K562 (cell line): ENCODE results near the gene ZNF556. TPM values are rescaled to one million over a fixed set of nuclear protein-coding genes. Genes with fewer than 3 reads are reported as not detected.

Source experiments
- ATF1 ChIP-seq, 2 experiments: fragments of 450-650 bp in 1 of 2; IDR thresholded peaks; 2 replicates each; pipeline ENCODE4 v1.6.1; 2016; ENCODE audit warnings: missing compliant biosample characterization in 1 of 2, missing genetic modification characterization in 1 of 2
- BMI1 ChIP-seq: fragments of 150-350 bp; IDR thresholded peaks from 2 replicates; pipeline ENCODE4 v1.6.1; 2014; ENCODE audit warnings: low read length
- CBFA2T2 ChIP-seq: fragments of 450-650 bp; conservative IDR thresholded peaks from 2 replicates; pipeline ENCODE4 v1.6.1; 2017; ENCODE audit warnings: mild to moderate bottlenecking
- CHD4 ChIP-seq: fragments of 200-600 bp; sonication (generic); IDR thresholded peaks from 3 replicates; pipeline ENCODE4 v1.6.1; 2012; ENCODE audit warnings: low read depth, mild to moderate bottlenecking, mixed read lengths, low read length, inconsistent platforms; ENCODE audit not compliant: insufficient read depth, insufficient replicate concordance, poor library complexity, severe bottlenecking
- DMBX1 ChIP-seq: fragments of 250-450 bp; sonication (Bioruptor Pico); IDR thresholded peaks from 2 replicates; pipeline ENCODE4 v1.8.0; 2022; ENCODE audit warnings: inconsistent platforms, mild to moderate bottlenecking, moderate library complexity, borderline replicate concordance
- FOXK2 ChIP-seq, 2 experiments: fragments of 450-650 bp; IDR thresholded peaks in 1 of 2; conservative IDR thresholded peaks in 1 of 2; 2 replicates each; pipeline ENCODE4 v1.6.1; 2016; ENCODE audit warnings: low read depth in 2 of 2, mild to moderate bottlenecking in 1 of 2
- HCFC1 ChIP-seq: IDR thresholded peaks from 2 replicates; pipeline ENCODE4 v1.6.1; 2012; ENCODE audit warnings: low read depth, low read length, improper control_type of control experiment
- HNRNPUL1 ChIP-seq: fragments of 200-400 bp; formaldehyde crosslinking; IDR thresholded peaks from 2 replicates; pipeline ENCODE4 v1.6.1; 2017; ENCODE audit warnings: low read length
- ILK ChIP-seq: fragments of 450-650 bp; IDR thresholded peaks from 2 replicates; pipeline ENCODE4 v1.6.1; 2016; ENCODE audit warnings: missing genetic modification characterization, low read depth, mild to moderate bottlenecking, missing compliant biosample characterization, moderate library complexity, borderline replicate concordance
- LEF1 ChIP-seq: fragments of 450-650 bp; IDR thresholded peaks from 2 replicates; pipeline ENCODE4 v1.6.1; 2016; ENCODE audit warnings: mild to moderate bottlenecking
- POLR2AphosphoS2 ChIP-seq: IDR thresholded peaks from 2 replicates; pipeline ENCODE4 v1.6.1; 2012; ENCODE audit warnings: low read length, improper control_type of control experiment
- PTBP1 ChIP-seq: fragments of 200-400 bp; formaldehyde crosslinking; IDR thresholded peaks from 2 replicates; pipeline ENCODE4 v1.6.1; 2017; ENCODE audit warnings: low read depth, low read length
- RBM15 ChIP-seq: fragments of 200-400 bp; formaldehyde crosslinking; IDR thresholded peaks from 2 replicates; pipeline ENCODE4 v1.6.1; 2018; ENCODE audit warnings: mild to moderate bottlenecking, low read length, moderate library complexity; ENCODE audit not compliant: insufficient read depth
- SRSF7 ChIP-seq: fragments of 200-400 bp; formaldehyde crosslinking; optimal IDR thresholded peaks from 2 replicates; pipeline ENCODE3; 2017; ENCODE audit warnings: mild to moderate bottlenecking, low read depth, low read length
- TCFL5 ChIP-seq: fragments of 250-450 bp; sonication (Bioruptor Pico); conservative IDR thresholded peaks from 2 replicates; pipeline ENCODE4 v1.6.1; 2021; ENCODE audit warnings: mild to moderate bottlenecking, moderate library complexity, matching md5 sums
- TRIM28 ChIP-seq: fragments of 450-650 bp; IDR thresholded peaks from 2 replicates; pipeline ENCODE4 v1.6.1; 2017
- TSC22D4 ChIP-seq: fragments of 450-650 bp; IDR thresholded peaks from 2 replicates; pipeline ENCODE4 v1.6.1; 2016; ENCODE audit warnings: missing genetic modification characterization, missing biosample characterization, control low read depth
- ZNF76 ChIP-seq: fragments of 250-450 bp; sonication (Bioruptor Pico); IDR thresholded peaks from 2 replicates; pipeline ENCODE4 v1.4.0; 2020; ENCODE audit warnings: mild to moderate bottlenecking, moderate library complexity, borderline replicate concordance
- polyA plus RNA-seq, 8 experiments: library from polyadenylated mRNA; depleted of rRNA in 4 of 8; stranded (reverse) in 5 of 8; unstranded in 3 of 8; fragments of >200 nt; fragmentation: Nextera tagmentation in 2 of 8; fragmentation: Illumina TruSeq in 1 of 8; extraction: Ambion mirVana in 2 of 8; extraction: Trizol in 1 of 8; gene quantifications; 2 replicates each; pipeline versions ENCODE4 v1.2.1 to v1.2.3, GENCODE V29; 2011 to 2014; ENCODE audit warnings: inconsistent platforms in 1 of 8, missing spikeins in 1 of 8
- total RNA-seq, 7 experiments: library from RNA; depleted of rRNA in 6 of 7; stranded (reverse); fragments of >200 nt in 6 of 7; fragmentation: Illumina TruSeq in 2 of 7; extraction: Trizol in 2 of 7; gene quantifications; 2 replicates each; pipeline versions ENCODE4 v1.2.1 to v1.2.3, GENCODE V29; 2011 to 2021; ENCODE audit warnings: low replicate concordance in 1 of 7
- TF ChIP-seq, protein P1 (sequence below): sonication (generic); formaldehyde crosslinking; IDR thresholded peaks from 2 replicates; pipeline ENCODE4 v1.8.0; 2022; ENCODE audit warnings: mild to moderate bottlenecking, low read depth, missing genetic modification reagents
- TF ChIP-seq, protein P2 (sequence below): fragments of 450-650 bp; formaldehyde crosslinking; IDR thresholded peaks from 2 replicates; pipeline ENCODE4 v1.4.0; 2022; ENCODE audit warnings: mild to moderate bottlenecking, moderate library complexity
- TF ChIP-seq, protein P3 (sequence below): fragments of 250-450 bp; sonication (Bioruptor Pico); IDR thresholded peaks from 2 replicates; pipeline ENCODE4 v1.8.0; 2022; ENCODE audit warnings: inconsistent platforms, mild to moderate bottlenecking, moderate library complexity, borderline replicate concordance
- TF ChIP-seq, protein P4 (sequence below): fragments of 250-450 bp; sonication (Bioruptor Pico); IDR thresholded peaks from 2 replicates; pipeline ENCODE4 v1.8.0; 2021; ENCODE audit warnings: mild to moderate bottlenecking, moderate library complexity

The ZNF556 gene
- total and polyA plus RNA-seq, 9 of the 15 experiments (the other 6 are each of a cell fraction or from before 2014, with no cell fraction given): 0.01 to 0.36 (median 0.10) TPM; not detected in 1

DNA sequence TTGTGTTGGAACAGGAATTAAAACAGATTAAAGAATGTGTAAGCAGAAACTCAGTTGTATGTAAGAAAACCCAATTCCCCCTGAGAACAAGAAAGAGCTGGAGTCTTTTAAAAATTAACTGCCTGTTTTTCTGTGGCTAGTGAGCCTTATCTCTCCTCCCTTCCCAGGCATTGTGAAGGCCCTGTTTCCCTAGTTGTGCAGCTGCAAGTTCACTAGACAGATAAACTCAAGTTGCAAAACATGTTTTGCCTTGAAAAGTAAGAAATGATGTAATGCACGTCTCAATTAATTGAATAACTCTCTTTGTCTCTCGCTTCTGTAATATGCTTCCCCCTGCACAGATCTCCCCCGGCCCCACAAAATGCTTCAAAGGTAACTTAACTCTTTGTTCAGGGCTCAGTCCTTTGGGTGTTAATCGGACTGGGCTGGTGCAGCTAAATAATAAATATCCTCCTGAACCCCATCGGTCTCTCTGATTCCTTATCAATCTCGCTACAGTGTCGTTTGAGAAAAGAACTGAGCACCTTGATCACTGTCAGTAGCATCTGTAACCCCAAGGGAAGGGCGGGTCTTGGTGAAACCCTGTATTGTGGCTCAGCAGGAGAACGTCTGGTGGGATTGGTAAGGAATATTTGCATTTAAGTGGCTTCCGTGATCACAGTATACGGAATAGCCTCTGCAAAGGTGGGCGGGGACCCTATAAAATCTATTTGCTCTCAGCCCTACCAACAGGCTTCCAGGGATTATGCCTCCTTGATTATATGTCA, 1.6 kb upstream of the ZNF556 start (continued):
- TF ChIP-seq ZNF76 (CRISPR knock-in tag): no peak
- TF ChIP-seq ATF1 (CRISPR knock-in tag; IDR thresholded peaks at IDR 0.05): no peak
- TF ChIP-seq ATF1 (tag; IDR thresholded peaks at IDR 0.05): no peak
- no peak; the same call in 1 of the 2 replicates for TF ChIP-seq DMBX1 (CRISPR knock-in tag)
- no peak for TF ChIP-seq SRSF7
- no peak for TF ChIP-seq TCFL5 (CRISPR knock-in tag)
- TF ChIP-seq RBM15: no peak
- TF ChIP-seq HCFC1: no peak
- TF ChIP-seq ILK (tag): no peak
- TF ChIP-seq, protein P1, sequence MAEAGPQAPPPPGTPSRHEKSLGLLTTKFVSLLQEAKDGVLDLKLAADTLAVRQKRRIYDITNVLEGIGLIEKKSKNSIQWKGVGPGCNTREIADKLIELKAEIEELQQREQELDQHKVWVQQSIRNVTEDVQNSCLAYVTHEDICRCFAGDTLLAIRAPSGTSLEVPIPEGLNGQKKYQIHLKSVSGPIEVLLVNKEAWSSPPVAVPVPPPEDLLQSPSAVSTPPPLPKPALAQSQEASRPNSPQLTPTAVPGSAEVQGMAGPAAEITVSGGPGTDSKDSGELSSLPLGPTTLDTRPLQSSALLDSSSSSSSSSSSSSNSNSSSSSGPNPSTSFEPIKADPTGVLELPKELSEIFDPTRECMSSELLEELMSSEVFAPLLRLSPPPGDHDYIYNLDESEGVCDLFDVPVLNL: no peak
- no peak for TF ChIP-seq HNRNPUL1
- no peak for TF ChIP-seq BMI1
- TF ChIP-seq, protein P2, sequence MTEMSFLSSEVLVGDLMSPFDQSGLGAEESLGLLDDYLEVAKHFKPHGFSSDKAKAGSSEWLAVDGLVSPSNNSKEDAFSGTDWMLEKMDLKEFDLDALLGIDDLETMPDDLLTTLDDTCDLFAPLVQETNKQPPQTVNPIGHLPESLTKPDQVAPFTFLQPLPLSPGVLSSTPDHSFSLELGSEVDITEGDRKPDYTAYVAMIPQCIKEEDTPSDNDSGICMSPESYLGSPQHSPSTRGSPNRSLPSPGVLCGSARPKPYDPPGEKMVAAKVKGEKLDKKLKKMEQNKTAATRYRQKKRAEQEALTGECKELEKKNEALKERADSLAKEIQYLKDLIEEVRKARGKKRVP (CRISPR knock-in tag): no peak
- TF ChIP-seq TSC22D4: no peak
- TF ChIP-seq, protein P3, sequence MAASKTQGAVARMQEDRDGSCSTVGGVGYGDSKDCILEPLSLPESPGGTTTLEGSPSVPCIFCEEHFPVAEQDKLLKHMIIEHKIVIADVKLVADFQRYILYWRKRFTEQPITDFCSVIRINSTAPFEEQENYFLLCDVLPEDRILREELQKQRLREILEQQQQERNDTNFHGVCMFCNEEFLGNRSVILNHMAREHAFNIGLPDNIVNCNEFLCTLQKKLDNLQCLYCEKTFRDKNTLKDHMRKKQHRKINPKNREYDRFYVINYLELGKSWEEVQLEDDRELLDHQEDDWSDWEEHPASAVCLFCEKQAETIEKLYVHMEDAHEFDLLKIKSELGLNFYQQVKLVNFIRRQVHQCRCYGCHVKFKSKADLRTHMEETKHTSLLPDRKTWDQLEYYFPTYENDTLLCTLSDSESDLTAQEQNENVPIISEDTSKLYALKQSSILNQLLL: no peak
- TF ChIP-seq, protein P4, sequence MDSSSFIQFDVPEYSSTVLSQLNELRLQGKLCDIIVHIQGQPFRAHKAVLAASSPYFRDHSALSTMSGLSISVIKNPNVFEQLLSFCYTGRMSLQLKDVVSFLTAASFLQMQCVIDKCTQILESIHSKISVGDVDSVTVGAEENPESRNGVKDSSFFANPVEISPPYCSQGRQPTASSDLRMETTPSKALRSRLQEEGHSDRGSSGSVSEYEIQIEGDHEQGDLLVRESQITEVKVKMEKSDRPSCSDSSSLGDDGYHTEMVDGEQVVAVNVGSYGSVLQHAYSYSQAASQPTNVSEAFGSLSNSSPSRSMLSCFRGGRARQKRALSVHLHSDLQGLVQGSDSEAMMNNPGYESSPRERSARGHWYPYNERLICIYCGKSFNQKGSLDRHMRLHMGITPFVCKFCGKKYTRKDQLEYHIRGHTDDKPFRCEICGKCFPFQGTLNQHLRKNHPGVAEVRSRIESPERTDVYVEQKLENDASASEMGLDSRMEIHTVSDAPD (CRISPR knock-in tag): no peak
- peak; percentile 59 to 63; a peak in 2 of 4 replicates for TF ChIP-seq FOXK2 (conservative IDR thresholded peaks at IDR 0.05 in 1 of 2, IDR thresholded peaks at IDR 0.05 in 1 of 2; ENCODE audit: low read depth in 2 of 2)
- no peak for TF ChIP-seq PTBP1
- TF ChIP-seq POLR2AphosphoS2: no peak
- peak; percentile 87; the same call in 1 of the 2 replicates for TF ChIP-seq LEF1
- TF ChIP-seq TRIM28: no peak
- peak; percentile 82 for TF ChIP-seq CBFA2T2
- TF ChIP-seq CHD4: no peak
